ENCODE measurements around the gene GYG2.

Gene GYG2

GRCh38 chrX:2931612-2932011 lies 102.9 kb downstream of the GYG2 start:
- Histone ChIP-seq H3K9me3 (ENCODE audit: insufficient read depth, low read length) (no peaks in the 10 kb centered on the region), H4K20me1 (ENCODE audit: low read depth, low read length) (no peaks in the 10 kb centered on the region), H3K4me2 (ENCODE audit: low read depth, low read length, poor library complexity, severe bottlenecking) (no peak overlapping the region), H3K27ac (ENCODE audit: low read depth, low read length) (no peak overlapping the region), H3K9me2 (replicated peaks; ENCODE audit: insufficient read depth, low read length) (no peaks in the 10 kb centered on the region), H2AFZ (ENCODE audit: low read depth, low read length, severe bottlenecking) (no peak overlapping the region), H3K27me3 (ENCODE audit: low read length) (no peaks in the 10 kb centered on the region), H3F3A (ENCODE audit: insufficient read depth) (no peaks in the 10 kb centered on the region), H3K4me3 (ENCODE audit: insufficient read depth, low read length, poor library complexity, severe bottlenecking) (no peak overlapping the region), H3K79me2 (ENCODE audit: insufficient read depth, low read length) (no peaks in the 10 kb centered on the region), H3K9ac (ENCODE audit: low read length) (no peak overlapping the region), H3K36me3 (ENCODE audit: low read length) (no peaks in the 10 kb centered on the region)
- TF ChIP-seq EZH2phosphoT487 (conservative IDR thresholded peaks at IDR 0.05; ENCODE audit: low read length) (no peak), CTCF (IDR thresholded peaks at IDR 0.05; ENCODE audit: insufficient read depth, low read length, poor library complexity, severe bottlenecking) (no peak)

All from SU-DHL-6 (cell line).